CD4-positive, alpha-beta T cell treated with Interleukin-6 at 100 ng/mL for 8 hours (primary cell): Measurements from ENCODE around the gene KCNIP1.

Experiments used
- DNase-seq: peaks from one replicate; pipeline ENCODE4 v3.0.0-alpha.2; 2020; ENCODE audit warnings: mixed read lengths, low spot score

Gene KCNIP1

DNA sequence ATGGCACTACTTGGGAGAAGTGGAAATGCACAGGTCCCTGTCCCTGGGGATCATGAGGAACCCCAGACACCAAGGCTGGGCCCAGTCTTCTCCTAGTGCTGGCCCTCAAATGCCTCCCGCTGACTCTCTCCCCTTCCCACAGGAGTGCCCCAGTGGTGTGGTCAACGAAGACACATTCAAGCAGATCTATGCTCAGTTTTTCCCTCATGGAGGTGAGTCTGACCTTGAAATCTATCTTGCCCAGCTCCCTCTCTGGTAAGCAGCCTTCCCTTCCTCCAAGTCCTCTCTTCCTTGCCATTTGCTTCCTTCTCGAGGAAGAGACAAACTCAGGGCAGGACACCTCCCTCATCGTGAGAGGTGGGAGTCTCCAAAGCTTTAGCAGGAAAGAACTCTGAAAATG, 216.4 kb downstream of the KCNIP1 start:
- no peak for DNase-seq

DNA sequence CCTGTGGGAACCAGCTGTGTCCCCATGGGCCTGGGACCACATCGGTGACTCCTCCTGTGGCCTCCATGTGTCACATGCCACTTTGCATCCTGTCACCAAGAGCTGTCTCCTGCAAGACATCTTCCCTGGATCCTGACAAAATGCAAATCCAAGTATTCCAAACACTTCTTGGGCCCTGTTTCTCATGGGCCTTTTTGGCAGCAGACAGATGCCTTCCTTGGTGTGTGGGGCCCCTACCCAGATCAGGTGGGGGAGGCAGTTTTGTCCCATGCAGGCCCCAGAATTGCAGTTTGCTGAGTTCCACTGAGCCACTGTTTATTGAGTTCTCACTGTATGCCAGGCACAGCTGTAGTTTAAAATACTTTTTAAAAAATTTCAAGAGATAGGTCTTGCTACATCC, 217.2 kb downstream of the KCNIP1 start:
- no peak for DNase-seq

DNA sequence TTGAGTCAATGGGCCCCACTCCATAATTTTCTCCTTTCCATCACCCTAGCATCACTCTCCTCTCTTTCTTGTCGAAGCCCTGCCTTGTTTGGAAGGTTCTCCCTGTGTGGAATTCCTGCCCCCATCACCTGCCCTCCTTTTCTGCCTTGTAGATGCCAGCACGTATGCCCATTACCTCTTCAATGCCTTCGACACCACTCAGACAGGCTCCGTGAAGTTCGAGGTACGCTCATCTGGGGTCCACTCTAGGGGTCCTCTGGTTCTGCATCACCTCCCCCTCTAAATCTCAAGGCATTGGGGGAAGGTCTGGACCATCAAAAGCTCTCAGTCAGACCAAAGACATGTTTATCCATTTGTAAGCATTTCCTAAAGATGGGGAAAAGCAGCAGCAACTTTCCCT, 217.9 kb downstream of the KCNIP1 start:
- no peak for DNase-seq

DNA sequence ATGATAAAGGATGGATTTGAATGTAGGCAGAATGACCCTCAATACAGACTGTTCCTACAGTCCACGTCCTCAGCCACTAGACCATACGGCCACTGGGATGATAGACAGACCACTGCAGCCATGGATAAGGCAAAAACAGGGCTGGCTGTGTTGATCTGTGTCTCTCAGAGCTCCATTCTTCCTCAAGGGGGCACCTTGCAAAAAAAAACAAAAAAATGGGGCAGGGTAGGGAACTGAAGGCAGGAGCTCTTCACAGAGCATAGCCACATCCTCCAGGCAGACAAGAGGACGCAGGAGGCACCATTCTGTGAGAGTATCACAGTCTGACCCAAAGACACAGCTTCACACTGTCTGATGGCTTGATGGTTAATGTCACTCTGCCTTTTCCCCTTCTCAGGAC, 218.5 kb downstream of the KCNIP1 start:
- DNase-seq = no peak

DNA sequence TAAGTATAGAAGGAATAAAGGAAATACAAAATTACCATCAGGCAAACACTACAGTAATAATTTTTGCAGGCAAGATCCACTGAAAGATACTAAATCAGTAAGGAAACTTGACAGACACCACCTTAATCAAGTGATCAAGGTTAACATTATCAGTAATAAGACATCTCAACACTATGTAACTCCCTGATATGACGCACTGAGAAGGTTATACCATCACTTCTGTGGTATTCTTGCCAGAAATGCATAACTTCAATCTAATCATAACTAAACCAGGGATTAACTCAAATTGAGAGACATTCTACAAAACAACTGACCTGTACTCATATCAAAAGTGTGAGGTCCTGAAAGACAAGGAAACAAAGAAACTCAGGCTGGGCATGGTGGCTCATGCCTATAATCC, 227.2 kb downstream of the KCNIP1 start:
- no peak for DNase-seq

DNA sequence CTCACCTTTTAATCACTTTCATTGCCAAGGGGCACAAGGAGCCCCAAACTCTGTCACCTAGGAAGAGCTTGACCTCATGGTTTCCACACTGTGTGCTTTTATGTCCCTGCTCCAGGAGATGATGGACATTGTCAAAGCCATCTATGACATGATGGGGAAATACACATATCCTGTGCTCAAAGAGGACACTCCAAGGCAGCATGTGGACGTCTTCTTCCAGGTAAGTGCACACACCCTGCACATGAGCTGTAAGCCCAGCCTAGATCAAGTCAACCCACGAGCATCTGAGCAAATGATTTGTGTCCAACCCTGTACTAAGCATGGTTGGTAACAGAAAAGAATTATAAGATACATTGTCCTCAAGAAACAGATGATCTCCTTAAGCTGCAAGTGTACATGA, 228.9 kb downstream of the KCNIP1 start:
- no peak for DNase-seq

DNA sequence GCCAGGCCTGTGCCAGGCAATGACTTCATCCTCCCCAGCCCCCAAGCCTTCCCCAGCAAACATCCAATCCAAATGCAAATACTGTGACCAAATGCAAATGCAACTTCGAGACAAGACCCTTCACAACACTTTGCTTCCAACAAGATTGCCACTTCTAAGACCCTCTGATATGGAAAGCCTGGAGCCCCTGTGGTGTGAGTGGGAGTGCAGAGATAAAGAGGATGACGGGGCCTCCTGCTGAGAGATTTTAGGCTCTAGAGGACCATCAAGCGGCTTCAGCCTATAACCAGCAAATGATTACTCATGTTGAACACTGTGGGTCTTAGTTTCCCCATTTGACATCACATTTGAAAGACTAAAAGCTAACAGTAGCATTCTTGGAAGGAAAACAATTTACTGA, 233.1 kb downstream of the KCNIP1 start:
- DNase-seq = no peak

DNA sequence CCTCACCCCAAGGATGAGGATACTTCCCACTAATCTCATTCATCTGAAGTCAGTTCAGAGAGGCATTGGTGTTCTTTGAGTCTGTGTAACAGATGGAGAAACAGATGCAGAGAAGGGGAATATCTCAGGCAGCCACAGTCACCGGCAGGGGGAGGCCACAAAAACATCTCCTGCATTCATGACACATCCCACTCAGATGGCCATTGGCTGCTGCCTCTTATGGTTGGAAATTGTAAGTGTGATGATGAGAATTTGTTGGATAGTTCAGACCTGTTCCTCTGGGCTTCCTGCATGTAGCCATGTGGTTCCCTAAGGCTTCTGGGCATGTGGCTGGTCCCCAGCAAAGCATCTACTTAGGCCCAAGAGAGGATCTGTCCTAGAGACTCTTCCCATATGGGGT, 233.8 kb downstream of the KCNIP1 start:
- no peak for DNase-seq

DNA sequence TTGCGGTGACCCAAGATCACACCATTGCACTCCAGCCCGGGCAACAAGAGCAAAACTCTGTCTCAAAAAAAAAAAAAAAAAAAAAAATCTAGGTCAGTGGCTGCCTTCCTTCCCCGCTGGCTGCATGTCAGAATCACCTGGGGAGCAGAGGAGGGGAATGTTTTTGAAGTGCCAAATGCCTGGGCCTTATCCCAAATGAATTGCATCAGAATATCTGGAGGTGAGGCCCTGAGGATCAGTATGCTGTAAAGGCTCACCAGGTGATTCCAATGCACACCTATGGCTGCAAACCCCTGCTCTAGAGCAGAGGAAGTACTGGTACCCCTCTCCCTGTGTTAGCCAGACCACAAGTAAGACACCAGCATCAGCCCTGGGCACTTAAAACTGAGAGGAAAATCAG, 235.0 kb downstream of the KCNIP1 start:
- DNase-seq = no peak

DNA sequence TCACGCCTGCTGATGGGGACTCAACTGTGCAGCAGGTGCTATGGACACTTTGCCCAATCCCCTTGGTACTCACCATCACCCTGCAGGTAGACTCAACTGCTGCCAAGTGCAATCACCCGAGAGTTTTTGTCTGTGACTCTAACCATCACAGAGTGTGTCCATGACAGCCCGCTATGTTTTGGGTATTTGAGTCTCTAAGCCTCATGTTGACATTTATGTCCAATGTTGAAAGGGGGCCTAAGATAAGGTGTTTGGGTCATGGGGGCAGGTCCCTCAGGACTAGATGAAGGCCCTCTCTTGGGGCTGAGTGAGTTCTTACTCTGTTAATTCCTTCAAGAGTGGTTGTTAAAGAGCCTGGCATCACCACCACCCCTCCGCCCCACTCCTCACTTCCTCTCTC, 235.6 kb downstream of the KCNIP1 start:
- DNase-seq = no peak

DNA sequence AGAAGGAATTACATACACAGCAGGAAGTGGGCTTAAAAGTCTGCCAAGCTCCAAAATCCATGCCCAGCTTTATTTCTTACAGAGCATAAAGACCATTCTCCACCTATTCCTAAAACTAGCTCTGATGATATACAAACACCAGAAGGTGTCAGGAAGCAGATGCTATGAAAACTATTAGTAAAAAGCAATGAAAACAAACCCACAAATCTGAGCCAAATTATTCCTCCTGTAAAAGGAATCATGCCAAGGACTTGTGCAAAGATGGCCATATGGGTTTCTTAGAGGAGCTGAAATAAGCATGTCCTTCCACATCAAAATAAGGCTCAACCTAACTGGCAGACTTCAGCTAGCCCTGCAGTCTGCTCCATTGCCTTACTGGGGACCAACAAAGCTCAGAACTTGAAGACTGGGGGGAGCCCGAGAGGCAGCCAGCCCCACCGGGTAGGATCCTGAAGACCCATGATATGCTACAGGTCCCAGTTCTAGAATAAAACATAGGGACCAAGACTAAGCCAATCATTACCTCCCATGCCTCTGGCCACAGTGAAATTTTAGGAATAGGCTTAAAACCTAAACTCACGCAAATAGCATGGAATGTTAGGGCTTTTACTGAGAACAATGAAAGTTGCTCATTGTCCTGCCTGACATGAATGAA, 236.9 kb downstream of the KCNIP1 start:
- DNase-seq = no peak

DNA sequence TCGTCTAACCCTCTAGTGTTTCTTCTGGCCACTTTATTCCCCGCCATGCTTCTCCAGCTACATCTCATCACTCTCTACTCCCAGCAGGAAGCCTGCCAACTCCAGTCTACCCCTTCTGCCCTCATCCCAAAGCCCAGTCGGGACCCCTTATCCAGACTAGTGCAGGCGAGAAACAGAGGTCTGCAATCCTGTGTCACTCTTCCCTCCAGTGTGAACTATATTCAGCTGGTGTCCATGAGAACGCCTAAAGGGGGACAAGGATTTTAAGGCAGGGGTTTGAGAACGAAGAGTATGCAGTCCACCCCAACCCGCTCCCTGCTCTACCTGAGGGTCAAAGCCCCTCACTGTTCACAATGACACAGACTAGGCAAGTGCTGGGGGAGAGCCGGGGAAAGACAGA, 238.0 kb downstream of the KCNIP1 start:
- DNase-seq = no peak

DNA sequence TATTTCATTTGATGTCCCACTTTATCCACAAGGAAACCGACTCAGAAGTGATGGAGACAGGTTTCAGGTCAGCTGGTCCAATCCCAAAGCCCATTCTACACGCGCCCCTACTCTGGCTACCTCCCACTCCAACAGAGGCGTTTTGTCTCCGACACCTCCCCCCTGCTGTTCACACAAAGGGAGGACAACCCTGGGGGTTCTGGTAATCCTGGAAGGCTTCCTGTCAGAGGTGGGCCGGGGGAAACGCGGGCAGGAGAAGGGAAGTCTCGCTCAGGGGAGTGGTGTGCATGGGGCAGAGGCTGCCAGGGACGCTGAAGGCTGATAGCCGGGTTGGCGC, 240.0 kb downstream of the KCNIP1 start:
- DNase-seq = no peak

DNA sequence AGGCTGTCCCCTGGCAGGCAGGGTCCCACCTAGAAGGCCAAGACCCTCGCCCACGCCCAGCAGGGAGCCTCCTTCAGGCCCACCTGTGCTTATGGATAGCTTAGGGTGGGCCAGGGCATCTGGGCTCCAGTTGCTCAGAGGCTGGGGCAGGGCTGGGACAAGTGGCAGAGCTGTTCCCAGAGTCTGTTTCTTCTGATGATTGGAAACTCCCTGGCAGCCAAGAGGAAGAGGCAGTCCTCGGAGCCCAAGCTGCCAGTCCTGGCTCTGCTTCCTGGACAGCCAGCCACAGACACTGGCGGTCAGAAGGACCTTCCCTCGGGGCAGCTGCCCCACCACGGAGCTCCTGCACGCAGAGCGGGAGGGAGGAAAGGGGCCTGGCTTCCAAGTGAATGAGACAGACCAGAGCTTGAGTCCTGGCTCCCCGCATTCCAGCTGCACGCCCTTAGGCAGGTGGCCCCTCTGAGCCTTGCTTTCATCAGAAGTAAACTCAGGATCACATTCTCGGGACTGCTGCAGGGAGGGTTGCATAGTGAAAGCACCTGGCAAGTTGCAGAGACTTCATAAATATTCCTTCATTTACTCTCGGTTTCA, 241.8 kb downstream of the KCNIP1 start:
- no peak for DNase-seq

DNA sequence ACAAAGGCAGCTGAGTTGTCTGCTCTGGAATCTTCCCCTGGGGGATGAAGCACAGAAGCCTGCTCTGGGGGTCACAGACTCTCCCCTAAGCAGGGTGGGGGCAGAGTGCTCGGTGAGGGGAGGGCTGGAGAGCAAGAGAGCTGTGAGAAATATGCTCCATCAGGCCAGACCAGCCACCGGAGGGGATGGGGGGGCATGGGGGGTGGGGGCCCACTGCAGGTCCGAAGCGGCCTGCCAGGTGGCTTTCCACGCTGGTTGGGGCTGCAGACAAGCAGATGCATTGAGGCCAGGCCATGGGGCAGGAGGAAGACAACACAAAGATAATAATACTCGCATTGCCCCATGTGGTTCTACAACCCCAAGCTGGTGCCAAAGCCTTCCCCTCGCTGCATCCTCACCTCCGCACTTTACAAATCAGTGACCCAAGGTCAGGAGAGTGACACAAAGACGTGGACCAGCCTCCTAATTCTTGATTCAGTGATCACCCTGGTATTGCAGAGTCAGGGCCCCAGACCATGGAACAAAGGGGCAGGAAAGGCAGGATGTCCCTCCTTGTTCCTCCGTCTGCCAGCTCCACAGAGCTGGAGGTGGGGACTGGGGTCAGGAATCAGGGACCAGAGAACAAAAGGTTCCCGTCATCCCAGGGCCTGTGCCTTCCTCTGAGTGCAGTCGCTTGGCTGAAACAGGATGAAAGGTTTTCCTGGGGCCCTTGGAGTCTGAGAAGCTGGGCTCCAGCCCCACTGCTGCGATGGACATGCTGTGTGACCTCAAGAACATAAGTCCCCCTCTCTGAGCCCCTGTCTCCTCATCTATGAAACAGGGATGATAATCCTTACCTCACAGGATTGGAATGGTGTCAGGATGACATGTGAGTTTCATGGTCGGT, 242.5 kb downstream of the KCNIP1 start:
- DNase-seq = no peak

DNA sequence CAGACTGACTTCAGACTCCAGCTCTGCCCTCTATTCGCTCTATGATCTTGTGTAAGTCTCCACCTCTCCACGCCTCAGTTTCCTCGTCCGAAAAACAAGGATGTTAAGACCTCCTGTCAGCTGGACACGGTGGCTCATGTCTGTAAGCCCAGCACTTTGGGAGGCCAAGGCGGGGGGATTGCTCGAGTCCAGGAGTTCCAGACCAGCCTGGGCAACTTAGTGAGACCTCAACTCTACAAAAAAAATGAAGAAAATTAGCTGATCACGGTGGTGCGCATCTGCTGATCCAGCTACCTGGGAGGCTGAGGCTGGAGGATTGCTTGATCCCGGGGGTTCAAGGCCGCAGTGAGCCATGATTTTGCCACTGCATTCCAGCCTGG, 243.1 kb downstream of the KCNIP1 start:
- no peak for DNase-seq

DNA sequence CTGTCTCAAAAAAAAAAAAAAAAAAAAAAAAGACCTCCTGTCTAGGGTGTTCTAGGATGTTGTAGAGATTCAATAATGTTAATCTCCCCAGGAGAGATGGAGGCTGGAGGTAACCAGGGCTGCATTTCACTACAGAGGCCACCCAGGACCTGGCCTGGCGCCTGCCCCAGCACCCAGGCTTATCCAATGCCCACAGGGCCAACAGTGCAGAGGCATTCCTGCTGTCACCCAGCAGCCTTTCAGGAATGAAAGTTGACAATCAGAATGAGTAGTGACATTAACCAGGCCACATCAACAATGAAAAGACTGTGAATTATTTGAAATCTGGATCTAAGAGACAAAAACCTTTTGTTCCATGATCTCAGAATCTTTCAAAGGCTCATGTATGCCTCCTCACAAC, 243.5 kb downstream of the KCNIP1 start:
- DNase-seq = no peak

DNA sequence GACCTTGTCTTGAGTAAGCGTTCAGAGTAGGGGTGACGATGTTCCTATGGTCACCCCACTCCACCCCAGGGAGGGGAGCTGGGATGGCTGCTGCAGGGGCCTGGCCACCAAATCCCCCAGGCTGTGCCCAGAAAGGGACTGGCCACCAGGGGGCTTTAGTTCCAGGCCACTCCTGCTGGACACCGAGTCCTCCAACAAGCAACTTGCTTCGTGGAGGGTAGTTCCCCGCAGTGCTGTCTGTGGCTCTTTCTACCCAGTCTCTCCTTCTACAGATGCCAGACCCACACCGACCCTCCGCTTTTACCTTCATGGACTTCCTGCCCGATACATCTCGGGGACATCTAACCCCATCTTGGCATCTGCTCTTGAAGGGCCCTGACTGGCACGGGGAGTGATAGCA, 244.0 kb downstream of the KCNIP1 start:
- DNase-seq = no peak

DNA sequence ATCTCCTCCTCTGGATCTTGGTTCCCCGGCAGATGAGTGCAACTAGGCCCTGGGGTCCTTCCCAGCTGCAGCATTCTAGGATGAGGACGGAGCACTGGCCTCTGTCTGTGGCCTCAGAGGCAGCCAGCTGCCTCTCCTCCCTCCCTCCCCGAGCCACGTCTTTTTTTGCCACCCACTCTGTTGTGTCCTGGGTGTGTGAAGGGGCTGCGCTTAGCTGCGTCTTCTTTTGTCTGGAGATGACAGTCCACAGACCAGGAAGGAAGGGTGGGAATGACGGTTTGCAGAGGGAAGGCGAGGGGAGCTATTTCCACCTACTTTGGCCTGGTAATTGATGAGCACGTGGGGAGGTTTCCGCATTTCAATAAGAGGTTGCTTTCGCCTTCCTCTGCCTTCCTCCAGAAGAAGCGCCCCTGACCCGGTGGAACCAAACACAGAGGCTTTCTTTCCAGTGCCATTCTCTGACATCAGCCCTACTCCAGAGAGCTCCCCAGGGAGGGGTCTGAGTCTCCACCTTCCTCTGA, 245.2 kb downstream of the KCNIP1 start:
- DNase-seq = no peak

DNA sequence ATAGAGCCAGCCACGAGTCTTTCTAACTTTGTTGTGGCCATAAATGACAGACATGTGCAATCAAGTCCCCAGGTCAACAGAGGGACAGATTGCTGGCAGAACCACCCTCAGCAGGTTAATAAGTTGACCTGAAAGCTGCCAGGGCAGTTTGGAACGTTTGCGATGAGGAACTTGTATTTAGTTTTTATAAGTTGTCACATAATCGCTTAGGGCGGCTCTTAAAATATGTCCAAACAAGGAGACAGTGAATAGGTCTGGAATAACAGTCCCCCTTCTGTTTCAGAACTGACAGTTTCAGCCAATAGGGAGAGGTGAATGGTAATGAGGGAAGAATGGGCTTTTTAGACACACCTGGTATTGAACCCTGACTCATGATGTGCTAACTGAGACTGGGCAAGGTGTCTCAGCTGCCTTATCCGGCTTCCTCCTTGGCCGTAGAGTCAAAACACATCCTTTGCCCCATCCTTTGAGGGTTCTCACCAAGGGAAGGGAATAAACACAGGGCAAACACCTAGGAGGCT, 246.2 kb downstream of the KCNIP1 start:
- DNase-seq = no peak

DNA sequence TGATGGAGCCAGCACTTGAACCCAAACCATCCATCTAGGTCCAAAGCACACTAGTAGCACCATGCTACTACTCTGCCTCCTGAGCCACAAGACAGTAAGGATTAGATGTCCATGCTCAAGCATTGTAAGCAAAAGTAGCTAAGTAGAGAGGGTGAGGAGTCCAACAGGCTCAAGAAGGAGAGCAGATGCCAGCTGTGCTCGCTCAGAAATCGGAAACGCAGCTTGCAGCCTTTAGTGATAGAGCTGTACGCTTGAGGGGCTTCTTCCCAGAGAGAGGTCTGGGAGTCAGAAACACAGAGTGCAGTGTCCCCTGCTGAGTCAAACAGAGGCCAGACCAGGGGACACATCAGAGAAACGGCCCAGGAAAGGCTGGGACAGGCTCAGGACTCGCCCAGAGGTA, 247.0 kb downstream of the KCNIP1 start:
- no peak for DNase-seq

DNA sequence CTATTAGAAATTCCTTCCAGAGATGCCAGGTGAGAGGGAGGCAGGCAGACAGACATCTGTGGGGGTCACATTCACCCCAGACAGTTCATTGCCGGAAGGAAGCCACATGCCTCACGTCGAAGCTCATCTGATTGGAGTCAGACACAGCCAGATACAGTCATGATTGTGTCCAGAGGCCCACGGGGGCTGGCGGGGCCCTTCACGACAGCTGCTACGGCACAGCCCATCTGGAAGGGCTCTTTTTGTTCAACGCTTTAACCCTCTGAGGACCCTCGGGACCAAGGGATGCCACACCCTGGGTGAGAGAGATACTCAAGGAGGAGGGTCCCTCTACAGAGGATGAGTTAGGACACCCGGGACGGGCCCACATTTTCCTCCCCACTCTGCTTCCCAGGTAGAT, 247.8 kb downstream of the KCNIP1 start:
- DNase-seq = no peak
